H9 (cell line): ENCODE measurements around the gene MALSU1. TPM values are rescaled to one million over a fixed set of nuclear protein-coding genes. Genes with fewer than 3 reads are reported as not detected.

Experiments
- DNase-seq: peaks from one replicate; pipeline ENCODE4 v3.0.0-alpha.2; 2017
- H2AFZ ChIP-seq: one replicate; pipeline ENCODE4 v1.6.1; 2013; ENCODE audit warnings: mild to moderate bottlenecking, low read length, control low read depth, moderate library complexity
- H2AK5ac ChIP-seq: 2 replicates; pipeline ENCODE4 v1.6.1; 2013; ENCODE audit warnings: low read length, control low read depth, mixed read lengths; ENCODE audit not compliant: insufficient read length
- H2BK120ac ChIP-seq: one replicate; pipeline ENCODE4 v1.6.1; 2013; ENCODE audit warnings: low read depth, mild to moderate bottlenecking, low read length, control low read depth, inconsistent platforms; ENCODE audit not compliant: poor library complexity, severe bottlenecking
- H2BK12ac ChIP-seq: 2 replicates; pipeline ENCODE4 v1.6.1; 2013; ENCODE audit warnings: low read length, control low read depth, mixed read lengths, low read depth; ENCODE audit not compliant: insufficient read length
- H2BK15ac ChIP-seq: 2 replicates; pipeline ENCODE4 v1.6.1; 2013; ENCODE audit warnings: low read depth, low read length, control low read depth
- H2BK20ac ChIP-seq: one replicate; pipeline ENCODE4 v1.6.1; 2013; ENCODE audit warnings: low read depth, mild to moderate bottlenecking, low read length, control low read depth, inconsistent platforms; ENCODE audit not compliant: poor library complexity, severe bottlenecking
- H2BK5ac ChIP-seq: 2 replicates; pipeline ENCODE4 v1.6.1; 2013; ENCODE audit warnings: low read length, control low read depth, mixed read lengths; ENCODE audit not compliant: insufficient read length
- H3K14ac ChIP-seq: 2 replicates; pipeline ENCODE4 v1.6.1; 2013; ENCODE audit warnings: low read length, control low read depth; ENCODE audit not compliant: insufficient read depth
- H3K18ac ChIP-seq: 2 replicates; pipeline ENCODE4 v1.6.1; 2013; ENCODE audit warnings: low read depth, mild to moderate bottlenecking, mixed read lengths, low read length, control low read depth; ENCODE audit not compliant: insufficient read length
- H3K23ac ChIP-seq: 2 replicates; pipeline ENCODE4 v1.6.1; 2013; ENCODE audit warnings: low read length, control low read depth, mixed read lengths, low read depth; ENCODE audit not compliant: insufficient read length
- H3K23me2 ChIP-seq: 2 replicates; pipeline ENCODE4 v1.6.1; 2013; ENCODE audit warnings: low read depth, mild to moderate bottlenecking, mixed read lengths, low read length, control low read depth; ENCODE audit not compliant: insufficient read length, poor library complexity, severe bottlenecking
- H3K27ac ChIP-seq: 2 replicates; pipeline ENCODE4 v1.5.1; 2013; ENCODE audit warnings: low read length, control low read depth, mixed read lengths, low read depth; ENCODE audit not compliant: insufficient read length
- H3K27me3 ChIP-seq: 2 replicates; pipeline ENCODE4 v1.6.1; 2013; ENCODE audit warnings: low read length, control low read depth, inconsistent platforms; ENCODE audit not compliant: insufficient read depth
- H3K4ac ChIP-seq: 2 replicates; pipeline ENCODE4 v1.6.1; 2013; ENCODE audit warnings: low read depth, mild to moderate bottlenecking, control low read depth, inconsistent platforms, low read length, moderate library complexity
- H3K4me1 ChIP-seq: 2 replicates; pipeline ENCODE4 v1.6.1; 2013; ENCODE audit warnings: low read length, control low read depth, inconsistent platforms; ENCODE audit not compliant: insufficient read depth
- H3K4me2 ChIP-seq: 2 replicates; pipeline ENCODE4 v1.6.1; 2013; ENCODE audit warnings: low read length, control low read depth, mixed read lengths; ENCODE audit not compliant: insufficient read length, insufficient read depth
- H3K56ac ChIP-seq: 2 replicates; pipeline ENCODE4 v1.6.1; 2013; ENCODE audit warnings: low read depth, mild to moderate bottlenecking, mixed read lengths, low read length, control low read depth; ENCODE audit not compliant: insufficient read length
- H3K79me1 ChIP-seq: 2 replicates; pipeline ENCODE4 v1.6.1; 2013; ENCODE audit warnings: low read depth, mild to moderate bottlenecking, moderate library complexity, low read length, control low read depth, inconsistent platforms; ENCODE audit not compliant: insufficient read depth, poor library complexity, severe bottlenecking
- H3K79me2 ChIP-seq: 2 replicates; pipeline ENCODE4 v1.6.1; 2013; ENCODE audit warnings: low read length, control low read depth, inconsistent platforms; ENCODE audit not compliant: insufficient read depth
- H3K9ac ChIP-seq: 2 replicates; pipeline ENCODE4 v1.6.1; 2013; ENCODE audit warnings: low read length, control low read depth, mixed read lengths; ENCODE audit not compliant: insufficient read length; ENCODE audit errors: extremely low read depth
- H3K9me3 ChIP-seq: one replicate; pipeline ENCODE4 v1.6.1; 2013; ENCODE audit warnings: low read depth, low read length, inconsistent platforms; ENCODE audit not compliant: control insufficient read depth
- H3T11ph ChIP-seq: one replicate; pipeline ENCODE4 v1.6.1; 2013; ENCODE audit warnings: mild to moderate bottlenecking, low read length, control low read depth, inconsistent platforms
- H4K20me1 ChIP-seq: one replicate; pipeline ENCODE4 v1.6.1; 2013; ENCODE audit not compliant: control insufficient read depth, insufficient read length, insufficient read depth
- H4K5ac ChIP-seq: 2 replicates; pipeline ENCODE4 v1.6.1; 2013; ENCODE audit warnings: low read depth, mild to moderate bottlenecking, mixed read lengths, low read length, control low read depth; ENCODE audit not compliant: insufficient read length
- H4K8ac ChIP-seq: replicated peaks from 2 replicates; pipeline ENCODE4 v1.6.1; 2013; ENCODE audit warnings: low read length, control low read depth, mixed read lengths, low read depth; ENCODE audit not compliant: insufficient read length
- H4K91ac ChIP-seq: 2 replicates; pipeline ENCODE4 v1.6.1; 2013; ENCODE audit warnings: low read depth, mild to moderate bottlenecking, moderate library complexity, mixed read lengths, low read length, control low read depth; ENCODE audit not compliant: insufficient read length
- H3K27ac Mint-ChIP-seq, 3 experiments: 2 replicates in 2 of 3; 3 replicates in 1 of 3; pipeline ENCODE4 v1.8.0; 2020 to 2021; ENCODE audit warnings: mixed read lengths in 3 of 3, mild to moderate bottlenecking in 1 of 3, moderate library complexity in 1 of 3
- H3K27me3 Mint-ChIP-seq: 2 replicates; pipeline ENCODE4 v1.8.0; 2021; ENCODE audit warnings: low read depth, mild to moderate bottlenecking, moderate library complexity, mixed read lengths
- H3K36me3 Mint-ChIP-seq, 3 experiments: 2 replicates in 2 of 3; 3 replicates in 1 of 3; pipeline ENCODE4 v1.8.0; 2020 to 2021; ENCODE audit warnings: low read depth in 3 of 3, mixed read lengths in 3 of 3; ENCODE audit not compliant: insufficient read depth in 1 of 3
- H3K4me1 Mint-ChIP-seq, 2 experiments: 2 replicates each; pipeline ENCODE4 v1.8.0; 2020; ENCODE audit warnings: mixed read lengths in 2 of 2
- H3K4me3 Mint-ChIP-seq, 2 experiments: 2 replicates in 1 of 2; 3 replicates in 1 of 2; pipeline ENCODE4 v1.8.0; 2020 to 2021; ENCODE audit warnings: mild to moderate bottlenecking in 2 of 2, mixed read lengths in 2 of 2, moderate library complexity in 1 of 2
- H3K9me3 Mint-ChIP-seq, 2 experiments: 2 replicates in 1 of 2; 3 replicates in 1 of 2; pipeline ENCODE4 v1.8.0; 2020; ENCODE audit warnings: mild to moderate bottlenecking in 2 of 2, mixed read lengths in 2 of 2, moderate library complexity in 1 of 2
- WGBS: extraction: QIAGEN DNeasy Blood & Tissue Kit; methylation state at CpG from one replicate; pipeline ENCODE4 v1.1.7; 2013; ENCODE audit warnings: missing lambda C conversion rate, low lambda C conversion rate, mixed read lengths; ENCODE audit not compliant: insufficient read length; ENCODE audit errors: extremely low coverage; 5-methylcytosine and 5-hydroxymethylcytosine counted together
- total RNA-seq: library from RNA; stranded (reverse); gene quantifications from 2 replicates; pipeline ENCODE4 v1.2.1, GENCODE V29; 2021
- TF ChIP-seq, protein P1 (sequence below): fragments of 200-600 bp; sonication (generic); conservative IDR thresholded peaks from 3 replicates; pipeline ENCODE4 v1.8.0; 2021; ENCODE audit warnings: antibody characterized with exemption, mild to moderate bottlenecking

Gene MALSU1
- total RNA-seq, 1 experiment from 2014 or later = 83.4 TPM

DNA sequence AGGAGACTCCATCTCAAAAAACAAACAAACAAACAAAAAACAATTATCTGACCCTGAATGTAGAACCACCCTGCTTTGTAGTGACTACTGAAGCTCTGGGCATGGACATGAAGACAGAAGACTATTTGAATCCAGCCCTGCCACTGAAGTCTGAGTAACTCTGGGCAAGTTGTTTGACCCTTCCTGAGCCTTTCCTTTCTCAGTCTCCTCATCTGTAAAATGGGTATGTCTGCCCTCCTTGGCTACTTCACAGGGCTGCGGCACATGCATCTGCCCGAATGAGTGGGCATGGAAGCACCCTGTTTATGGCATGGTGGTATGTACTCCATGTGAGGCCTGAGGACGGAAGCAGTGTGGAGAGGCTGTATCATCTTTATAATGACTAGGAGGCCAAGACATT is 22.2 kb upstream of the MALSU1 start:
- peaks cover 4% of the 10 kb centered on the region for H3K27me3 Mint-ChIP-seq
- no peak overlapping the region for H3K27ac Mint-ChIP-seq

More for the DNA sequence above, 22.2 kb upstream of the MALSU1 start:
- Histone ChIP-seq H3K27me3 (no peaks in the 10 kb centered on the region), H3K4me1 (no peaks in the 10 kb centered on the region), H2BK120ac (no peak overlapping the region), H2BK20ac (no peak overlapping the region), H3K56ac (no peak overlapping the region), H3K79me1 (no peaks in the 10 kb centered on the region), H3K9me3 (no peaks in the 10 kb centered on the region), H3K4me2 (no peak overlapping the region), H4K8ac (no peak overlapping the region), H2BK15ac (no peak overlapping the region), H3K4ac (no peak overlapping the region), H3K14ac (no peak overlapping the region), H3T11ph (no peak overlapping the region), H2BK12ac (no peak overlapping the region), H3K18ac (no peak overlapping the region), H4K91ac (no peak overlapping the region), H4K20me1 (no peaks in the 10 kb centered on the region), H2AFZ (no peak overlapping the region), H3K9ac (no peak overlapping the region), H3K23ac (no peak overlapping the region), H4K5ac (no peak overlapping the region), H3K23me2 (no peaks in the 10 kb centered on the region), H3K79me2 (no peaks in the 10 kb centered on the region), H3K27ac (no peak overlapping the region), H2BK5ac (no peak overlapping the region), H2AK5ac (no peak overlapping the region)
- no CpG with 5 or more reads among the region's 3 CpGs for WGBS
- Mint-ChIP-seq H3K4me1 (peaks cover 6 to 8% of the 10 kb centered on the region in 2 experiments), H3K9me3 (no peaks in the 10 kb centered on the region), H3K4me3 (no peak overlapping the region), H3K36me3 (no peaks in the 10 kb centered on the region)
- TF ChIP-seq, protein P1, sequence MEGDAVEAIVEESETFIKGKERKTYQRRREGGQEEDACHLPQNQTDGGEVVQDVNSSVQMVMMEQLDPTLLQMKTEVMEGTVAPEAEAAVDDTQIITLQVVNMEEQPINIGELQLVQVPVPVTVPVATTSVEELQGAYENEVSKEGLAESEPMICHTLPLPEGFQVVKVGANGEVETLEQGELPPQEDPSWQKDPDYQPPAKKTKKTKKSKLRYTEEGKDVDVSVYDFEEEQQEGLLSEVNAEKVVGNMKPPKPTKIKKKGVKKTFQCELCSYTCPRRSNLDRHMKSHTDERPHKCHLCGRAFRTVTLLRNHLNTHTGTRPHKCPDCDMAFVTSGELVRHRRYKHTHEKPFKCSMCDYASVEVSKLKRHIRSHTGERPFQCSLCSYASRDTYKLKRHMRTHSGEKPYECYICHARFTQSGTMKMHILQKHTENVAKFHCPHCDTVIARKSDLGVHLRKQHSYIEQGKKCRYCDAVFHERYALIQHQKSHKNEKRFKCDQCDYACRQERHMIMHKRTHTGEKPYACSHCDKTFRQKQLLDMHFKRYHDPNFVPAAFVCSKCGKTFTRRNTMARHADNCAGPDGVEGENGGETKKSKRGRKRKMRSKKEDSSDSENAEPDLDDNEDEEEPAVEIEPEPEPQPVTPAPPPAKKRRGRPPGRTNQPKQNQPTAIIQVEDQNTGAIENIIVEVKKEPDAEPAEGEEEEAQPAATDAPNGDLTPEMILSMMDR = no peak
- DNase-seq = no peak
